NCI-H146 treated with DMSO at 0.1 percent for 48 hours (cell line): ENCODE results near the gene OR6C1.
"Not testable (repeated sequence)": the region's sequence is repeated elsewhere in the genome, so short reads cannot be mapped to it uniquely, and the experiment has no call there.

Experiments used
- DNase-seq: peaks from one replicate; lab custom pipeline; 2025; ENCODE audit not compliant: unreplicated experiment; lab: John Stamatoyannopoulos, UW

Gene OR6C1

GRCh38 chr12:55314043-55314442 lies at the start of gene OR6C1:
Gene OR6C1 (plus strand): TSS chr12:55314343. CDS start chr12:55320600, 6,257 bp downstream.
- no peak for DNase-seq

- DNase-seq = no peak
Observed at GRCh38 chr12:55280991-55281390, 33.2 kb upstream of the OR6C1 start.

GRCh38 chr12:55289999-55290398 lies 24.1 kb upstream of the OR6C1 start:
- DNase-seq = no peak

- no peak for DNase-seq
Observed at GRCh38 chr12:55296469-55296868, 17.7 kb upstream of the OR6C1 start, which contains the start of gene OR6C6. Gene OR6C6 (minus strand): TSS chr12:55296569. CDS start chr12:55295232, 1,337 bp downstream.

GRCh38 chr12:55320201-55320600 lies 6.1 kb downstream of the OR6C1 start:
- no peak for DNase-seq

GRCh38 chr12:55325801-55326200 lies 11.7 kb downstream of the OR6C1 start:
- not testable (repeated sequence) for DNase-seq

- DNase-seq = no peak
Observed at GRCh38 chr12:55330446-55330845, 16.3 kb downstream of the OR6C1 start, which contains the start of gene OR6C3. Gene OR6C3 (plus strand): TSS chr12:55330746. CDS start chr12:55331701, 955 bp downstream.

- no peak for DNase-seq
Observed at GRCh38 chr12:55336002-55336401, 21.9 kb downstream of the OR6C1 start.

- DNase-seq = not testable (repeated sequence)
Observed at GRCh38 chr12:55355338-55355737, 41.2 kb downstream of the OR6C1 start.

GRCh38 chr12:55362675-55363074 lies 48.5 kb downstream of the OR6C1 start, which contains the start of gene OR6C75:
Gene OR6C75 (plus strand): TSS chr12:55362975. CDS start chr12:55365111, 2,136 bp downstream.
- DNase-seq = no peak

GRCh38 chr12:55365086-55365485 lies 50.9 kb downstream of the OR6C1 start:
- no peak for DNase-seq
